Measurements from ENCODE around the gene ABCC10.
A peak's percentile ranks its signal among the peaks of the same experiment; 100 is the strongest.
"Not testable (repeated sequence)": the region's sequence is repeated elsewhere in the genome, so short reads cannot be mapped to it uniquely, and the experiment has no call there.

The ABCC10 gene

GRCh38 chr6:43455531-43456428, 28.4 kb downstream of the ABCC10 start, which contains the start of gene DLK2:
Gene DLK2 (minus strand): TSS chr6:43455548. CDS start chr6:43454825, 723 bp downstream.
- no peak for TF ChIP-seq CTCF (IDR thresholded peaks at IDR 0.05; ENCODE audit: borderline replicate concordance, insufficient read depth, low read depth, low read length)
- peak within 1 kb of the TSS; percentile 51 for H3K4me3 ChIP-seq (ENCODE audit: low read depth, low read length)

- TF ChIP-seq CTCF (IDR thresholded peaks at IDR 0.05; ENCODE audit: borderline replicate concordance, insufficient read depth, low read depth, low read length): no peak
- no peak overlapping the region for H3K4me3 ChIP-seq (ENCODE audit: low read depth, low read length)
These were observed 30.3 kb downstream of the ABCC10 start for GRCh38 chr6:43457643-43458042.

GRCh38 chr6:43458154-43458553, 30.8 kb downstream of the ABCC10 start:
- H3K4me3 ChIP-seq (ENCODE audit: low read depth, low read length): not testable (repeated sequence)

GRCh38 chr6:43459535-43459934, 32.2 kb downstream of the ABCC10 start:
- no peak for TF ChIP-seq CTCF (IDR thresholded peaks at IDR 0.05; ENCODE audit: borderline replicate concordance, insufficient read depth, low read depth, low read length)
- H3K4me3 ChIP-seq (ENCODE audit: low read depth, low read length): no peak overlapping the region

- no peak for TF ChIP-seq CTCF (IDR thresholded peaks at IDR 0.05; ENCODE audit: borderline replicate concordance, insufficient read depth, low read depth, low read length)
- no peak overlapping the region for H3K4me3 ChIP-seq (ENCODE audit: low read depth, low read length)
These were observed 32.7 kb downstream of the ABCC10 start for GRCh38 chr6:43460032-43460431.

- TF ChIP-seq CTCF (IDR thresholded peaks at IDR 0.05; ENCODE audit: borderline replicate concordance, insufficient read depth, low read depth, low read length): no peak
These were observed 34.6 kb downstream of the ABCC10 start for GRCh38 chr6:43461936-43462335.

GRCh38 chr6:43464337-43464736, 37.0 kb downstream of the ABCC10 start:
- no peak for TF ChIP-seq CTCF (IDR thresholded peaks at IDR 0.05; ENCODE audit: borderline replicate concordance, insufficient read depth, low read depth, low read length)
- no peak overlapping the region for H3K4me3 ChIP-seq (ENCODE audit: low read depth, low read length)

More at GRCh38 chr6:43461936-43462335, 34.6 kb downstream of the ABCC10 start:
- no peak overlapping the region for H3K4me3 ChIP-seq (ENCODE audit: low read depth, low read length)
